HEK293 (cell line): ENCODE data around the gene CORO7.

Source experiments
- CTCF ChIA-PET: fragments of 350-600 bp; formaldehyde crosslinking; extraction: SDS; loops from one replicate; lab custom pipeline; 2021; ENCODE audit warnings: antibody characterized with exemption; lab: Yijun Ruan, JAX
- POLR2A ChIA-PET: fragments of 300-600 bp; formaldehyde crosslinking; extraction: SDS; loops from one replicate; lab custom pipeline; 2020; ENCODE audit warnings: antibody characterized with exemption, inconsistent platforms; lab: Yijun Ruan, JAX
- H3K27ac ChIP-seq: fragments of 200-500 bp; sonication (Bioruptor generic); 2 replicates; pipeline ENCODE4 v1.5.1; 2014; ENCODE audit warnings: low read depth, low read length, control low read depth, inconsistent platforms; ENCODE audit errors: extremely low read depth
- H3K36me3 ChIP-seq, 2 experiments: fragments of 200-500 bp in 1 of 2; sonication (Bioruptor generic) in 1 of 2; 1 replicate in 1 of 2; 2 replicates in 1 of 2; pipeline ENCODE4 v1.5.1; 2014 to 2017; ENCODE audit warnings: inconsistent platforms in 2 of 2, low read length in 2 of 2; ENCODE audit not compliant: control insufficient read depth in 2 of 2, insufficient read depth in 1 of 2
- H3K4me1 ChIP-seq: fragments of 200-500 bp; sonication (Bioruptor generic); 2 replicates; pipeline ENCODE4 v1.5.1; 2014; ENCODE audit warnings: mild to moderate bottlenecking, low read length, inconsistent platforms; ENCODE audit not compliant: control insufficient read depth, insufficient read depth
- H3K4me3 ChIP-seq: 2 replicates; pipeline ENCODE4 v1.5.1; 2011; ENCODE audit warnings: low read depth, mild to moderate bottlenecking, control low read depth, low read length, moderate library complexity
- H3K9me3 ChIP-seq: fragments of 200-500 bp; sonication (Bioruptor generic); 2 replicates; pipeline ENCODE4 v1.5.1; 2014; ENCODE audit warnings: low read depth, low read length, inconsistent platforms; ENCODE audit not compliant: control insufficient read depth, insufficient read depth
- FEZF1 ChIP-seq: fragments of 450-650 bp; formaldehyde crosslinking; IDR thresholded peaks from 2 replicates; pipeline ENCODE4 v1.5.1; 2016; ENCODE audit warnings: missing biosample characterization, missing genetic modification characterization
- KLF1 ChIP-seq: fragments of 450-650 bp; formaldehyde crosslinking; IDR thresholded peaks from 2 replicates; pipeline ENCODE4 v1.5.1; 2016; ENCODE audit warnings: missing biosample characterization, missing genetic modification characterization
- KLF16 ChIP-seq: fragments of 450-650 bp; formaldehyde crosslinking; IDR thresholded peaks from 2 replicates; pipeline ENCODE4 v1.5.1; 2017; ENCODE audit warnings: missing biosample characterization, missing genetic modification characterization
- MZF1 ChIP-seq: fragments of 450-650 bp; formaldehyde crosslinking; IDR thresholded peaks from 2 replicates; pipeline ENCODE4 v1.5.1; 2017; ENCODE audit warnings: missing biosample characterization, missing genetic modification characterization, borderline replicate concordance
- SCRT1 ChIP-seq: fragments of 450-650 bp; formaldehyde crosslinking; IDR thresholded peaks from 2 replicates; pipeline ENCODE4 v1.5.1; 2016; ENCODE audit warnings: missing biosample characterization, missing genetic modification characterization, borderline replicate concordance
- ZBTB20 ChIP-seq: fragments of 450-650 bp; formaldehyde crosslinking; IDR thresholded peaks from 2 replicates; pipeline ENCODE4 v1.5.1; 2016; ENCODE audit warnings: missing biosample characterization, missing genetic modification characterization
- ZBTB7A ChIP-seq: fragments of 450-650 bp; formaldehyde crosslinking; IDR thresholded peaks from 2 replicates; pipeline ENCODE4 v1.5.1; 2016; ENCODE audit warnings: low read depth, missing biosample characterization, missing genetic modification characterization
- ZNF114 ChIP-seq: fragments of 450-650 bp; formaldehyde crosslinking; IDR thresholded peaks from 2 replicates; pipeline ENCODE4 v1.5.0; 2017; ENCODE audit warnings: missing biosample characterization, missing genetic modification characterization
- ZNF121 ChIP-seq: fragments of 450-650 bp; formaldehyde crosslinking; IDR thresholded peaks from 2 replicates; pipeline ENCODE4 v1.5.1; 2016; ENCODE audit warnings: missing biosample characterization, missing genetic modification characterization
- ZNF426 ChIP-seq: fragments of 450-650 bp; formaldehyde crosslinking; IDR thresholded peaks from 2 replicates; pipeline ENCODE4 v1.5.1; 2017; ENCODE audit warnings: missing biosample characterization, missing genetic modification characterization, mild to moderate bottlenecking, inconsistent platforms, moderate library complexity
- ZNF48 ChIP-seq: fragments of 450-650 bp; formaldehyde crosslinking; IDR thresholded peaks from 2 replicates; pipeline ENCODE4 v1.5.1; 2016; ENCODE audit warnings: missing biosample characterization, missing genetic modification characterization
- ZNF530 ChIP-seq: fragments of 450-650 bp; formaldehyde crosslinking; IDR thresholded peaks from 2 replicates; pipeline ENCODE4 v1.5.1; 2016; ENCODE audit warnings: low read depth, missing biosample characterization, missing genetic modification characterization
- ZNF561 ChIP-seq: fragments of 450-650 bp; IDR thresholded peaks from 2 replicates; pipeline ENCODE4 v1.5.1; 2018; ENCODE audit warnings: missing biosample characterization, missing genetic modification characterization, borderline replicate concordance
- ZNF76 ChIP-seq: fragments of 450-650 bp; formaldehyde crosslinking; IDR thresholded peaks from 2 replicates; pipeline ENCODE4; 2016; ENCODE audit warnings: low read depth, missing biosample characterization, missing genetic modification characterization, borderline replicate concordance
- TF ChIP-seq, protein P1 (sequence below): fragments of 450-650 bp; formaldehyde crosslinking; IDR thresholded peaks from 2 replicates; pipeline ENCODE4 v1.5.1; 2016; ENCODE audit warnings: missing biosample characterization, missing genetic modification characterization
- TF ChIP-seq, protein P2 (sequence below): fragments of 450-650 bp; formaldehyde crosslinking; conservative IDR thresholded peaks from 2 replicates; pipeline ENCODE4 v1.5.1; 2016; ENCODE audit warnings: low read depth, missing biosample characterization, missing genetic modification characterization
- TF ChIP-seq, protein P3 (sequence below): fragments of 450-650 bp; formaldehyde crosslinking; IDR thresholded peaks from 2 replicates; pipeline ENCODE4 v1.5.1; 2016; ENCODE audit warnings: missing biosample characterization, missing genetic modification characterization
- TF ChIP-seq, protein P4 (sequence below): fragments of 450-650 bp; formaldehyde crosslinking; IDR thresholded peaks from 2 replicates; pipeline ENCODE4 v1.5.1; 2016; ENCODE audit warnings: missing biosample characterization, missing genetic modification characterization
- TF ChIP-seq, protein P5 (sequence below): fragments of 450-650 bp; formaldehyde crosslinking; IDR thresholded peaks from 2 replicates; pipeline ENCODE4 v1.5.1; 2016; ENCODE audit warnings: missing biosample characterization, missing genetic modification characterization

CORO7 gene

DNA sequence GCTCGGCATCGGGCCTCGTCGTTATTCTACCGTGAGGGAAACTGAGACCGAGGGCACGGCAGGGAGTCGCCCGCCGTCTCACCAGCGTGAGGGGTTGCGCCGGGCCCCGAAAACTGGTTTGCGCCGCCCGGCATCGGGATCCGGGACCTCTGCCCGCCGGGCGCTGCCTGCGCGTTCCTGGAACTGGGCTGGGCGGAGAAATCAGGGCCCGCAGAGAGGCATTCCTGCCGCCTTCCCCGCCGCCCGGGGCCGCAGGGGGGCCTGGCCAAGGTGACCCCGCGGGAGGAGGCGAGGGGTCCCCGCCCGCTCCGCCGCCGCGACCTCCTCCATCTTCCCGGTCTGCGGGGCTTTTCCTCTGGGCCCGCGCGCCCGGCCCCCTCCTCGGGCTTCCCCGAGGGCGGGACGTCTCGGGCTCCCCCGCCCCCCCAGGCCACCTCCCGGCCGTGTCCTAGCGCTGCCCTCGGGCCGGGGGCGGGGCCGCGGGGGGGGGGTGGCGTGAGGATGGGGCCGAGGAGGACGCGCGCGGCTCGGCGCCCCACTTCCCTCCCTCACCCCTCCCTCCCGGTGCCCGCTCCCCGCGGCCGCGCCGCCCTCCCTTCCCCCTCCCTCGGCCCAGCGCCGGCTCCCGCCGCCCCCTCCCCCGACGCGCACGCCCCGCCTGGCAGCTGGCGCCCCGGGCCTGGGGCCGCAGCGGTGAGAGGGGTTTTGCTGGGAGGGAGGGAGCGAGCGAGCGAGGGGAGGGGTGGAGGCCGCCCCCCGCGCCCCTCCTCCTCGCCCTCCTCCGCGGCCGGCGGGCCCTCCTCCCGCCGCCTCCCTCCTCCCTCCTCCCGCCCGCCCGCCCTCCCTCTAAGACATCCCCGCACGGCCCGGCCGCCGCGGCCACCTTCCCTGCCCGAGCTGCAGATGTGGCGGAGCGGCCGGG is 100.9 kb downstream of the CORO7 start, which contains the start of gene GLIS2:
TSS of gene GLIS2 (plus strand) at position 882 of the 922 bp plus-strand sequence. CDS start 16,214 bp downstream, outside the sequence.
- Histone ChIP-seq H3K27ac (peak within 1 kb of the TSS; percentile 66; the same call in 1 of the 2 replicates), H3K4me1 (peaks cover 4% of the 10 kb centered on the region; the same call in 1 of the 2 replicates), H3K36me3 (no peaks in the 10 kb centered on the region), H3K9me3 (no peaks in the 10 kb centered on the region), H3K4me3 (peak within 1 kb of the TSS; percentile 52)
- ChIA-PET CTCF (interaction anchor here (0.5 to 1.8 kb wide), 7 partner anchors 10 to 88 kb away, joined by 3 to 7 read pairs (median 3); partner anchors contain the start of gene VASN), POLR2A (interaction anchor here (0.6 to 2.9 kb wide), 5 partner anchors 17 to 297 kb away, joined by 3 to 11 read pairs (median 7); partner anchors contain the start of gene TFAP4)
- TF ChIP-seq ZNF561 (tag by site-specific recombination) (no peak; the same call in 1 of the 2 replicates), MZF1 (tag by site-specific recombination) (no peak), ZBTB7A (tag by site-specific recombination) (no peak; the same call in 1 of the 2 replicates), FEZF1 (no peak), SCRT1 (tag by site-specific recombination) (no peak), ZNF426 (tag by site-specific recombination) (no peak), ZNF121 (no peak), ZNF48 (tag by site-specific recombination) (no peak), KLF16 (no peak), ZNF76 (tag by site-specific recombination) (no peak), ZNF114 (tag by site-specific recombination) (no peak), ZNF530 (tag by site-specific recombination) (no peak), ZBTB20 (tag by site-specific recombination) (peak; percentile 96), KLF1 (tag by site-specific recombination) (0 out of 2 replicates have a peak, but pooled peaks have one; percentile 9)
- TF ChIP-seq, protein P1, sequence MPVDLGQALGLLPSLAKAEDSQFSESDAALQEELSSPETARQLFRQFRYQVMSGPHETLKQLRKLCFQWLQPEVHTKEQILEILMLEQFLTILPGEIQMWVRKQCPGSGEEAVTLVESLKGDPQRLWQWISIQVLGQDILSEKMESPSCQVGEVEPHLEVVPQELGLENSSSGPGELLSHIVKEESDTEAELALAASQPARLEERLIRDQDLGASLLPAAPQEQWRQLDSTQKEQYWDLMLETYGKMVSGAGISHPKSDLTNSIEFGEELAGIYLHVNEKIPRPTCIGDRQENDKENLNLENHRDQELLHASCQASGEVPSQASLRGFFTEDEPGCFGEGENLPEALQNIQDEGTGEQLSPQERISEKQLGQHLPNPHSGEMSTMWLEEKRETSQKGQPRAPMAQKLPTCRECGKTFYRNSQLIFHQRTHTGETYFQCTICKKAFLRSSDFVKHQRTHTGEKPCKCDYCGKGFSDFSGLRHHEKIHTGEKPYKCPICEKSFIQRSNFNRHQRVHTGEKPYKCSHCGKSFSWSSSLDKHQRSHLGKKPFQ (tag by site-specific recombination): no peak
- TF ChIP-seq, protein P2, sequence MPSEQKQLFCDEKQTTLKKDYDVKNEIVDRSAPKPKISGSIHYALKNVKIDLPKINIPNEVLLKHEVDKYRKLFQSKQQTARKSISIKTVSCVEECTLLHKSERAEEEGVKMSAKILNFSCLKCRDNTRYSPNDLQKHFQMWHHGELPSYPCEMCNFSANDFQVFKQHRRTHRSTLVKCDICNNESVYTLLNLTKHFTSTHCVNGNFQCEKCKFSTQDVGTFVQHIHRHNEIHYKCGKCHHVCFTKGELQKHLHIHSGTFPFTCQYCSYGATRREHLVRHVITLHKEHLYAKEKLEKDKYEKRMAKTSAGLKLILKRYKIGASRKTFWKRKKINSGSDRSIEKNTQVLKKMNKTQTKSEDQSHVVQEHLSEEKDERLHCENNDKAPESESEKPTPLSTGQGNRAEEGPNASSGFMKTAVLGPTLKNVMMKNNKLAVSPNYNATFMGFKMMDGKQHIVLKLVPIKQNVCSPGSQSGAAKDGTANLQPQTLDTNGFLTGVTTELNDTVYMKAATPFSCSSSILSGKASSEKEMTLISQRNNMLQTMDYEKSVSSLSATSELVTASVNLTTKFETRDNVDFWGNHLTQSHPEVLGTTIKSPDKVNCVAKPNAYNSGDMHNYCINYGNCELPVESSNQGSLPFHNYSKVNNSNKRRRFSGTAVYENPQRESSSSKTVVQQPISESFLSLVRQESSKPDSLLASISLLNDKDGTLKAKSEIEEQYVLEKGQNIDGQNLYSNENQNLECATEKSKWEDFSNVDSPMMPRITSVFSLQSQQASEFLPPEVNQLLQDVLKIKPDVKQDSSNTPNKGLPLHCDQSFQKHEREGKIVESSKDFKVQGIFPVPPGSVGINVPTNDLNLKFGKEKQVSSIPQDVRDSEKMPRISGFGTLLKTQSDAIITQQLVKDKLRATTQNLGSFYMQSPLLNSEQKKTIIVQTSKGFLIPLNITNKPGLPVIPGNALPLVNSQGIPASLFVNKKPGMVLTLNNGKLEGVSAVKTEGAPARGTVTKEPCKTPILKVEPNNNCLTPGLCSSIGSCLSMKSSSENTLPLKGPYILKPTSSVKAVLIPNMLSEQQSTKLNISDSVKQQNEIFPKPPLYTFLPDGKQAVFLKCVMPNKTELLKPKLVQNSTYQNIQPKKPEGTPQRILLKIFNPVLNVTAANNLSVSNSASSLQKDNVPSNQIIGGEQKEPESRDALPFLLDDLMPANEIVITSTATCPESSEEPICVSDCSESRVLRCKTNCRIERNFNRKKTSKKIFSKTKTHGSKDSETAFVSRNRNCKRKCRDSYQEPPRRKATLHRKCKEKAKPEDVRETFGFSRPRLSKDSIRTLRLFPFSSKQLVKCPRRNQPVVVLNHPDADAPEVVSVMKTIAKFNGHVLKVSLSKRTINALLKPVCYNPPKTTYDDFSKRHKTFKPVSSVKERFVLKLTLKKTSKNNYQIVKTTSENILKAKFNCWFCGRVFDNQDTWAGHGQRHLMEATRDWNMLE (tag by site-specific recombination): no peak
- TF ChIP-seq, protein P3, sequence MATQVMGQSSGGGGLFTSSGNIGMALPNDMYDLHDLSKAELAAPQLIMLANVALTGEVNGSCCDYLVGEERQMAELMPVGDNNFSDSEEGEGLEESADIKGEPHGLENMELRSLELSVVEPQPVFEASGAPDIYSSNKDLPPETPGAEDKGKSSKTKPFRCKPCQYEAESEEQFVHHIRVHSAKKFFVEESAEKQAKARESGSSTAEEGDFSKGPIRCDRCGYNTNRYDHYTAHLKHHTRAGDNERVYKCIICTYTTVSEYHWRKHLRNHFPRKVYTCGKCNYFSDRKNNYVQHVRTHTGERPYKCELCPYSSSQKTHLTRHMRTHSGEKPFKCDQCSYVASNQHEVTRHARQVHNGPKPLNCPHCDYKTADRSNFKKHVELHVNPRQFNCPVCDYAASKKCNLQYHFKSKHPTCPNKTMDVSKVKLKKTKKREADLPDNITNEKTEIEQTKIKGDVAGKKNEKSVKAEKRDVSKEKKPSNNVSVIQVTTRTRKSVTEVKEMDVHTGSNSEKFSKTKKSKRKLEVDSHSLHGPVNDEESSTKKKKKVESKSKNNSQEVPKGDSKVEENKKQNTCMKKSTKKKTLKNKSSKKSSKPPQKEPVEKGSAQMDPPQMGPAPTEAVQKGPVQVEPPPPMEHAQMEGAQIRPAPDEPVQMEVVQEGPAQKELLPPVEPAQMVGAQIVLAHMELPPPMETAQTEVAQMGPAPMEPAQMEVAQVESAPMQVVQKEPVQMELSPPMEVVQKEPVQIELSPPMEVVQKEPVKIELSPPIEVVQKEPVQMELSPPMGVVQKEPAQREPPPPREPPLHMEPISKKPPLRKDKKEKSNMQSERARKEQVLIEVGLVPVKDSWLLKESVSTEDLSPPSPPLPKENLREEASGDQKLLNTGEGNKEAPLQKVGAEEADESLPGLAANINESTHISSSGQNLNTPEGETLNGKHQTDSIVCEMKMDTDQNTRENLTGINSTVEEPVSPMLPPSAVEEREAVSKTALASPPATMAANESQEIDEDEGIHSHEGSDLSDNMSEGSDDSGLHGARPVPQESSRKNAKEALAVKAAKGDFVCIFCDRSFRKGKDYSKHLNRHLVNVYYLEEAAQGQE (tag by site-specific recombination): no peak
- TF ChIP-seq, protein P4, sequence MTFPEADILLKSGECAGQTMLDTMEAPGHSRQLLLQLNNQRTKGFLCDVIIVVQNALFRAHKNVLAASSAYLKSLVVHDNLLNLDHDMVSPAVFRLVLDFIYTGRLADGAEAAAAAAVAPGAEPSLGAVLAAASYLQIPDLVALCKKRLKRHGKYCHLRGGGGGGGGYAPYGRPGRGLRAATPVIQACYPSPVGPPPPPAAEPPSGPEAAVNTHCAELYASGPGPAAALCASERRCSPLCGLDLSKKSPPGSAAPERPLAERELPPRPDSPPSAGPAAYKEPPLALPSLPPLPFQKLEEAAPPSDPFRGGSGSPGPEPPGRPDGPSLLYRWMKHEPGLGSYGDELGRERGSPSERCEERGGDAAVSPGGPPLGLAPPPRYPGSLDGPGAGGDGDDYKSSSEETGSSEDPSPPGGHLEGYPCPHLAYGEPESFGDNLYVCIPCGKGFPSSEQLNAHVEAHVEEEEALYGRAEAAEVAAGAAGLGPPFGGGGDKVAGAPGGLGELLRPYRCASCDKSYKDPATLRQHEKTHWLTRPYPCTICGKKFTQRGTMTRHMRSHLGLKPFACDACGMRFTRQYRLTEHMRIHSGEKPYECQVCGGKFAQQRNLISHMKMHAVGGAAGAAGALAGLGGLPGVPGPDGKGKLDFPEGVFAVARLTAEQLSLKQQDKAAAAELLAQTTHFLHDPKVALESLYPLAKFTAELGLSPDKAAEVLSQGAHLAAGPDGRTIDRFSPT: no peak; the same call in 1 of the 2 replicates
- TF ChIP-seq, protein P5, sequence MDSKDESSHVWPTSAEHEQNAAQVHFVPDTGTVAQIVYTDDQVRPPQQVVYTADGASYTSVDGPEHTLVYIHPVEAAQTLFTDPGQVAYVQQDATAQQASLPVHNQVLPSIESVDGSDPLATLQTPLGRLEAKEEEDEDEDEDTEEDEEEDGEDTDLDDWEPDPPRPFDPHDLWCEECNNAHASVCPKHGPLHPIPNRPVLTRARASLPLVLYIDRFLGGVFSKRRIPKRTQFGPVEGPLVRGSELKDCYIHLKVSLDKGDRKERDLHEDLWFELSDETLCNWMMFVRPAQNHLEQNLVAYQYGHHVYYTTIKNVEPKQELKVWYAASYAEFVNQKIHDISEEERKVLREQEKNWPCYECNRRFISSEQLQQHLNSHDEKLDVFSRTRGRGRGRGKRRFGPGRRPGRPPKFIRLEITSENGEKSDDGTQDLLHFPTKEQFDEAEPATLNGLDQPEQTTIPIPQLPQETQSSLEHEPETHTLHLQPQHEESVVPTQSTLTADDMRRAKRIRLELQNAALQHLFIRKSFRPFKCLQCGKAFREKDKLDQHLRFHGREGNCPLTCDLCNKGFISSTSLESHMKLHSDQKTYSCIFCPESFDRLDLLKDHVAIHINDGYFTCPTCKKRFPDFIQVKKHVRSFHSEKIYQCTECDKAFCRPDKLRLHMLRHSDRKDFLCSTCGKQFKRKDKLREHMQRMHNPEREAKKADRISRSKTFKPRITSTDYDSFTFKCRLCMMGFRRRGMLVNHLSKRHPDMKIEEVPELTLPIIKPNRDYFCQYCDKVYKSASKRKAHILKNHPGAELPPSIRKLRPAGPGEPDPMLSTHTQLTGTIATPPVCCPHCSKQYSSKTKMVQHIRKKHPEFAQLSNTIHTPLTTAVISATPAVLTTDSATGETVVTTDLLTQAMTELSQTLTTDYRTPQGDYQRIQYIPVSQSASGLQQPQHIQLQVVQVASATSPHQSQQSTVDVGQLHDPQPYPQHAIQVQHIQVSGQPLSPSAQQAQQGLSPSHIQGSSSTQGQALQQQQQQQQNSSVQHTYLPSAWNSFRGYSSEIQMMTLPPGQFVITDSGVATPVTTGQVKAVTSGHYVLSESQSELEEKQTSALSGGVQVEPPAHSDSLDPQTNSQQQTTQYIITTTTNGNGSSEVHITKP (tag by site-specific recombination): no peak
